Keratinocyte (primary cell): ENCODE data around the gene EPB41. TPM values are rescaled to one million over a fixed set of nuclear protein-coding genes. Genes with fewer than 3 reads are reported as not detected.

Source experiments
- DNase-seq: peaks from one replicate; pipeline ENCODE4 v3.0.0-alpha.2; 2011; ENCODE audit warnings: low read depth, missing footprints, low spot score
- FAIRE-seq: peaks from 2 replicates; lab custom pipeline; 2011; peaks lifted over from hg19 to GRCh38; lab: Jason Lieb, UNC
- H2AFZ ChIP-seq: 2 replicates; pipeline ENCODE4 v1.6.0; 2012; ENCODE audit warnings: low read length, control low read depth, inconsistent platforms; ENCODE audit not compliant: control insufficient read depth
- H3K27ac ChIP-seq: 2 replicates; pipeline ENCODE4 v1.5.1; 2011; ENCODE audit warnings: low read length; ENCODE audit not compliant: control insufficient read depth, insufficient read depth
- H3K27me3 ChIP-seq: 3 replicates; pipeline ENCODE4 v1.6.0; 2011; ENCODE audit warnings: low read length; ENCODE audit not compliant: control insufficient read depth, insufficient read depth; ENCODE audit errors: extremely low read depth
- H3K36me3 ChIP-seq, 2 experiments: 2 replicates in 1 of 2; 3 replicates in 1 of 2; pipeline ENCODE4 v1.5.1; 2011; ENCODE audit warnings: low read length in 2 of 2, mild to moderate bottlenecking in 1 of 2; ENCODE audit not compliant: control insufficient read depth in 2 of 2, insufficient read depth in 2 of 2; ENCODE audit errors: extremely low read depth in 1 of 2
- H3K4me1 ChIP-seq: 3 replicates; pipeline ENCODE4 v1.5.1; 2011; ENCODE audit warnings: low read length; ENCODE audit not compliant: control insufficient read depth, insufficient read depth; ENCODE audit errors: extremely low read depth
- H3K4me2 ChIP-seq: 3 replicates; pipeline ENCODE4 v1.6.0; 2011; ENCODE audit warnings: low read depth, low read length; ENCODE audit not compliant: control insufficient read depth, insufficient read depth; ENCODE audit errors: extremely low read depth
- H3K4me3 ChIP-seq, 3 experiments: fragments of 200-600 bp in 1 of 3; sonication (generic) in 1 of 3; 2 replicates in 2 of 3; 3 replicates in 1 of 3; pipeline ENCODE4 v1.5.1; 2011 to 2016; ENCODE audit warnings: low read length in 3 of 3, mild to moderate bottlenecking in 3 of 3, control low read depth in 2 of 3, inconsistent platforms in 1 of 3, low read depth in 1 of 3, mixed read lengths in 1 of 3, mixed run types in 1 of 3, moderate library complexity in 1 of 3; ENCODE audit not compliant: control insufficient read depth in 2 of 3, insufficient read depth in 2 of 3; ENCODE audit errors: extremely low read depth in 1 of 3
- H3K79me2 ChIP-seq: 2 replicates; pipeline ENCODE4 v1.6.0; 2012; ENCODE audit warnings: low read length; ENCODE audit not compliant: control insufficient read depth, insufficient read depth
- H3K9ac ChIP-seq: 3 replicates; pipeline ENCODE4 v1.6.0; 2011; ENCODE audit warnings: low read length; ENCODE audit not compliant: control insufficient read depth, insufficient read depth; ENCODE audit errors: extremely low read depth
- H3K9me1 ChIP-seq: 3 replicates; pipeline ENCODE4 v1.6.0; 2011; ENCODE audit warnings: low read length; ENCODE audit not compliant: control insufficient read depth, insufficient read depth; ENCODE audit errors: extremely low read depth
- H3K9me3 ChIP-seq: 2 replicates; pipeline ENCODE4 v1.5.1; 2012; ENCODE audit warnings: low read depth, low read length; ENCODE audit not compliant: control insufficient read depth
- H4K20me1 ChIP-seq: 3 replicates; pipeline ENCODE4 v1.6.0; 2011; ENCODE audit warnings: low read length; ENCODE audit not compliant: control insufficient read depth, insufficient read depth; ENCODE audit errors: extremely low read depth
- EZH2 ChIP-seq: IDR thresholded peaks from one replicate; pipeline ENCODE4 v1.6.1; 2012; ENCODE audit warnings: inconsistent platforms, mild to moderate bottlenecking, low read length, moderate library complexity
- dilution Hi-C: fragments of 300-500 bp; cut with MboI; formaldehyde crosslinking; loops from one replicate; pipeline ENCODE4 v1.7.0; 2020; ENCODE audit warnings: low sequenced_read_pairs; ENCODE audit not compliant: extremely low pct_ligation_motif_present
- polyA plus RNA-seq, 5 experiments: library from polyadenylated mRNA; depleted of rRNA in 3 of 5; stranded (reverse) in 3 of 5; stranded (forward) in 1 of 5; unstranded in 1 of 5; fragments of >200 nt; gene quantifications; 1 replicate in 1 of 5; 2 replicates in 3 of 5; 3 replicates in 1 of 5; pipeline versions ENCODE4 v1.2.1 to v1.2.3, GENCODE V29; 2011 to 2012; ENCODE audit warnings: missing spikeins in 2 of 5, low read depth in 1 of 5, low replicate concordance in 1 of 5
- TF ChIP-seq, protein P1 (sequence below), 3 experiments: IDR thresholded peaks in 1 of 3; conservative IDR thresholded peaks in 1 of 3; optimal IDR thresholded peaks in 1 of 3; 2 replicates in 2 of 3; 3 replicates in 1 of 3; pipeline versions ENCODE3 to v1.5.1; 2011; ENCODE audit warnings: low read length in 3 of 3, mild to moderate bottlenecking in 3 of 3, moderate library complexity in 2 of 3, control low read depth in 1 of 3, inconsistent platforms in 1 of 3; ENCODE audit not compliant: insufficient read depth in 2 of 3; ENCODE audit errors: extremely low read depth in 1 of 3

EPB41 gene
- polyA plus RNA-seq, 1 donor (not counting 4 experiments of a cell fraction or from before 2014, with no cell fraction given), result 21.1 TPM

DNA sequence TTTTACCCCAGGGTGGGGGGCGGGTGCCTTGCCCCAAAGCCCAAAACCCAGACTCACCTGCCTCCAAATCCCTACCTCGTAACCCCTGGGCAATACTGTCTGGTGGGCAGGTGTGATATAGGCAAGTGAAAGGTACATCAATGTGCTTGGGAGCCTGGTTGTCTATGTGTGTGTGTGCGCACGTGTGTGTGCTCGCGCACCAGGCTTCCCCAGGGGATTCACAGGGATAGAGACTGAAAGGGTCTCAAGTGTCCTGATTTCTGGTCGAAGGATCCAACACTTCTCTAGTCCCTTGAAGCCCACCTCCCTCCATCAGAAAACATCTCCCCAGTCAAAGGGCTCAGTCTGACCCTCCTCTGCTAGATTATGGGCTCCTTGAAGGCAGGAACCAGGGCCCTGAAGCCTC lies 28.9 kb upstream of the EPB41 start:
- no peaks in the 10 kb centered on the region for H3K9me3 ChIP-seq
- H3K9ac ChIP-seq, result peak overlapping the region; percentile 56
- peak overlapping the region; percentile 73 for H3K27ac ChIP-seq
- FAIRE-seq (no peak), DNase-seq (no peak)
- dilution Hi-C loops, result no loop called here
- H4K20me1 ChIP-seq, result no peaks in the 10 kb centered on the region
- peaks cover 4% of the 10 kb centered on the region for H3K79me2 ChIP-seq
- H3K36me3 ChIP-seq, result no peaks in the 10 kb centered on the region
- peaks cover 26% of the 10 kb centered on the region for H3K4me1 ChIP-seq
- peak overlapping the region; percentile 24 for H2AFZ ChIP-seq
- peak overlapping the region; percentile 23 for H3K4me2 ChIP-seq
- no peak for TF ChIP-seq EZH2
- TF ChIP-seq, protein P1, sequence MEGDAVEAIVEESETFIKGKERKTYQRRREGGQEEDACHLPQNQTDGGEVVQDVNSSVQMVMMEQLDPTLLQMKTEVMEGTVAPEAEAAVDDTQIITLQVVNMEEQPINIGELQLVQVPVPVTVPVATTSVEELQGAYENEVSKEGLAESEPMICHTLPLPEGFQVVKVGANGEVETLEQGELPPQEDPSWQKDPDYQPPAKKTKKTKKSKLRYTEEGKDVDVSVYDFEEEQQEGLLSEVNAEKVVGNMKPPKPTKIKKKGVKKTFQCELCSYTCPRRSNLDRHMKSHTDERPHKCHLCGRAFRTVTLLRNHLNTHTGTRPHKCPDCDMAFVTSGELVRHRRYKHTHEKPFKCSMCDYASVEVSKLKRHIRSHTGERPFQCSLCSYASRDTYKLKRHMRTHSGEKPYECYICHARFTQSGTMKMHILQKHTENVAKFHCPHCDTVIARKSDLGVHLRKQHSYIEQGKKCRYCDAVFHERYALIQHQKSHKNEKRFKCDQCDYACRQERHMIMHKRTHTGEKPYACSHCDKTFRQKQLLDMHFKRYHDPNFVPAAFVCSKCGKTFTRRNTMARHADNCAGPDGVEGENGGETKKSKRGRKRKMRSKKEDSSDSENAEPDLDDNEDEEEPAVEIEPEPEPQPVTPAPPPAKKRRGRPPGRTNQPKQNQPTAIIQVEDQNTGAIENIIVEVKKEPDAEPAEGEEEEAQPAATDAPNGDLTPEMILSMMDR (optimal IDR thresholded peaks at IDR 0.05 in 1 of 3, IDR thresholded peaks at IDR 0.05 in 1 of 3, conservative IDR thresholded peaks at IDR 0.05 in 1 of 3; ENCODE audit: extremely low read depth in 1 of 3, insufficient read depth in 2 of 3, low read length in 3 of 3), result no peak
- H3K9me1 ChIP-seq, result no peaks in the 10 kb centered on the region
- H3K27me3 ChIP-seq, result no peaks in the 10 kb centered on the region
- H3K4me3 ChIP-seq, result no peak overlapping the region

DNA sequence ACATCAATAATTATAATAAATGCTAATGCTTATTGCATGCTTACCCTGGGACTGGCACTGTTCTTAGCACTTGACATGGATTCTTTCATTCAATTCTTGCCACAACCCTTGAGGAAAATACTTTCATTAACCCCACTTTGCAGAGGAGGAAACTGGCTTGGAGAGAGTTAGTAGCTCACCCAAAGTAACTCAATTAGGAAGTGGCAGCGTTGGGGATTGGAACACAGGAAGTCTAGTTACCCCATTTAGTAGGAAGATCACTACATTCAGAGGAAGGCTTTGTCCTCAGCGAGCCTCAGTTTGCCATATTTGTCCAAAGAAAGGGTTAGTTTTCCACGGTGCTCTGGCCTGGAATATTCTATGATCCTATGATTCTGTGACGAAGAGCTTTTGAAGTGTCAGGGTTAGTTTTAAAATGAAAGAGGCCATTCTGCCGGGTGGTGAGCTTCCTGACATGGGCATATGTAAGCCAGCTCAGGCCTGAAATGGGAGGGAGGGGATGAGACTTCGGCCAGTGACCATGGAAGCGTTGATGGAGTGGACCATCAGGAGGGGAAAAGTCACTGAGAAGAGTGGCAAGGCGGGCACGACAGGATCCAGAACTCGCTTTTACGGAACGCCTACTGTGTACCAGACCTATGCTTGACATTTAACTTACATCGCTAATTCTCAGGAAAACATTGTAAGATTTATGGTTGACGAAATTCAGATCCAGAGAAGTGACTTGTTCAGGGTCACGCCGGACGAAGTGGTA lies 28.2 kb upstream of the EPB41 start:
- H3K27ac ChIP-seq, result peak overlapping the region; percentile 73
- FAIRE-seq, result no peak
- H2AFZ ChIP-seq, result no peak overlapping the region
- peak overlapping the region; percentile 96 for H3K9ac ChIP-seq
- peak overlapping the region; percentile 92 for H3K4me2 ChIP-seq
- dilution Hi-C loops, result no loop called here
- H3K9me1 ChIP-seq, result no peaks in the 10 kb centered on the region
- TF ChIP-seq EZH2, result no peak
- TF ChIP-seq, protein P1 (optimal IDR thresholded peaks at IDR 0.05 in 1 of 3, IDR thresholded peaks at IDR 0.05 in 1 of 3, conservative IDR thresholded peaks at IDR 0.05 in 1 of 3; ENCODE audit: extremely low read depth in 1 of 3, insufficient read depth in 2 of 3, low read length in 3 of 3), result no peak
- peaks cover 26% of the 10 kb centered on the region for H3K4me1 ChIP-seq
- no peak for DNase-seq
- no peaks in the 10 kb centered on the region for H4K20me1 ChIP-seq
- H3K79me2 ChIP-seq, result peaks cover 4% of the 10 kb centered on the region
- H3K27me3 ChIP-seq, result no peaks in the 10 kb centered on the region
- H3K4me3 ChIP-seq, result peak overlapping the region in 2 of 3 experiments; percentile 86 to 97
- no peaks in the 10 kb centered on the region for H3K9me3 ChIP-seq
- peaks cover 1 to 6% of the 10 kb centered on the region in 2 experiments for H3K36me3 ChIP-seq
